Measurements from ENCODE around the gene CLPTM1. TPM values are rescaled to one million over a fixed set of nuclear protein-coding genes. Genes with fewer than 3 reads are reported as not detected.
A peak's percentile ranks its signal among the peaks of the same experiment; 100 is the strongest.

CLPTM1 gene
- total RNA-seq, 1 donor from 2014 or later, result 17.9 TPM

- no peak for FAIRE-seq
- no peaks in the 10 kb centered on the region for H3K27me3 ChIP-seq (ENCODE audit: control insufficient read depth, insufficient read depth, low read length)
- no peak for DNase-seq (ENCODE audit: low read depth)
- TF ChIP-seq, protein P1, sequence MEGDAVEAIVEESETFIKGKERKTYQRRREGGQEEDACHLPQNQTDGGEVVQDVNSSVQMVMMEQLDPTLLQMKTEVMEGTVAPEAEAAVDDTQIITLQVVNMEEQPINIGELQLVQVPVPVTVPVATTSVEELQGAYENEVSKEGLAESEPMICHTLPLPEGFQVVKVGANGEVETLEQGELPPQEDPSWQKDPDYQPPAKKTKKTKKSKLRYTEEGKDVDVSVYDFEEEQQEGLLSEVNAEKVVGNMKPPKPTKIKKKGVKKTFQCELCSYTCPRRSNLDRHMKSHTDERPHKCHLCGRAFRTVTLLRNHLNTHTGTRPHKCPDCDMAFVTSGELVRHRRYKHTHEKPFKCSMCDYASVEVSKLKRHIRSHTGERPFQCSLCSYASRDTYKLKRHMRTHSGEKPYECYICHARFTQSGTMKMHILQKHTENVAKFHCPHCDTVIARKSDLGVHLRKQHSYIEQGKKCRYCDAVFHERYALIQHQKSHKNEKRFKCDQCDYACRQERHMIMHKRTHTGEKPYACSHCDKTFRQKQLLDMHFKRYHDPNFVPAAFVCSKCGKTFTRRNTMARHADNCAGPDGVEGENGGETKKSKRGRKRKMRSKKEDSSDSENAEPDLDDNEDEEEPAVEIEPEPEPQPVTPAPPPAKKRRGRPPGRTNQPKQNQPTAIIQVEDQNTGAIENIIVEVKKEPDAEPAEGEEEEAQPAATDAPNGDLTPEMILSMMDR (IDR thresholded peaks at IDR 0.05; ENCODE audit: insufficient read depth, low read length, severe bottlenecking), result no peak
- H3K36me3 ChIP-seq (ENCODE audit: control insufficient read depth, insufficient read depth, low read length), result peaks cover 2% of the 10 kb centered on the region
- H3K4me3 ChIP-seq (ENCODE audit: low read depth, low read length), result no peak overlapping the region
These were observed 53.4 kb downstream of the CLPTM1 start for GRCh38 chr19:45008552-45008951.

- H3K27me3 ChIP-seq (ENCODE audit: control insufficient read depth, insufficient read depth, low read length), result no peaks in the 10 kb centered on the region
- no peak overlapping the region for H3K4me3 ChIP-seq (ENCODE audit: low read depth, low read length)
- DNase-seq (ENCODE audit: low read depth), result peak; percentile 8
- TF ChIP-seq, protein P1 (IDR thresholded peaks at IDR 0.05; ENCODE audit: insufficient read depth, low read length, severe bottlenecking), result no peak
- peaks cover 2% of the 10 kb centered on the region for H3K36me3 ChIP-seq (ENCODE audit: control insufficient read depth, insufficient read depth, low read length)
- FAIRE-seq, result no peak
These were observed 54.6 kb downstream of the CLPTM1 start for GRCh38 chr19:45009625-45010255.

DNA sequence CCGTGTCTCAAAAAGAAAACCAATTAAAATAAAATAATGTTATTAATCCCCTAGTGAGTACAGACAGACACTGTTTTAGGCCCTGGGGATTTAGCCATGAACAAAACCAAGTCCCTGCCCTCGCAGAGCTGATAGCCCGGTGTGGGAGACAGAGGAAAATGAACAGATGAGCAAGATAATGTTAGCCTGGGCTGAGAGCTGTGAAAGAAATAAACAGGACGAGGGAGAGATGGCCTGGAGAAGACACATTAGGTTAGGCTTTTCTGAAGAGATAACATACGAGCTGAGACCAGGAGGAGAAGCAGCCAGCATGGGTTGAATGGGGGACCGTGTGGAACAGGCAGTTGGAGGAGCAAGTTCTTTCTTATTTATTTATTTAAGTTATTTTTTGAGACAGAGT, 55.1 kb downstream of the CLPTM1 start:
- Histone ChIP-seq H3K27me3 (ENCODE audit: control insufficient read depth, insufficient read depth, low read length) (no peaks in the 10 kb centered on the region), H3K4me3 (ENCODE audit: low read depth, low read length) (no peak overlapping the region), H3K36me3 (ENCODE audit: control insufficient read depth, insufficient read depth, low read length) (peaks cover 5% of the 10 kb centered on the region)
- TF ChIP-seq, protein P1 (IDR thresholded peaks at IDR 0.05; ENCODE audit: insufficient read depth, low read length, severe bottlenecking), result no peak
- FAIRE-seq, result no peak
- DNase-seq (ENCODE audit: low read depth), result no peak

- FAIRE-seq (no peak), DNase-seq (ENCODE audit: low read depth) (no peak)
- TF ChIP-seq, protein P1 (IDR thresholded peaks at IDR 0.05; ENCODE audit: insufficient read depth, low read length, severe bottlenecking), result no peak
- Histone ChIP-seq H3K4me3 (ENCODE audit: low read depth, low read length) (no peak overlapping the region), H3K27me3 (ENCODE audit: control insufficient read depth, insufficient read depth, low read length) (no peaks in the 10 kb centered on the region), H3K36me3 (ENCODE audit: control insufficient read depth, insufficient read depth, low read length) (peaks cover 4% of the 10 kb centered on the region)
These were observed 56.8 kb downstream of the CLPTM1 start for GRCh38 chr19:45011959-45012358.

- DNase-seq (ENCODE audit: low read depth), result peak; percentile 65
- Histone ChIP-seq H3K27me3 (ENCODE audit: control insufficient read depth, insufficient read depth, low read length) (no peaks in the 10 kb centered on the region), H3K4me3 (ENCODE audit: low read depth, low read length) (no peak overlapping the region), H3K36me3 (ENCODE audit: control insufficient read depth, insufficient read depth, low read length) (peaks cover 3% of the 10 kb centered on the region)
- no peak for FAIRE-seq
- TF ChIP-seq, protein P1 (IDR thresholded peaks at IDR 0.05; ENCODE audit: insufficient read depth, low read length, severe bottlenecking), result peak; percentile 59
These were observed 61.5 kb downstream of the CLPTM1 start for GRCh38 chr19:45016388-45017314.
